GM12873 (cell line): Measurements from ENCODE around the gene VCX2.

Experiments
- TF ChIP-seq, protein P1 (sequence below): IDR thresholded peaks from 2 replicates; pipeline ENCODE4 v1.5.1; 2012; ENCODE audit warnings: low read depth, mild to moderate bottlenecking, moderate library complexity, low read length, control low read depth; ENCODE audit not compliant: insufficient read depth; ENCODE audit errors: missing control alignments

The VCX2 gene

DNA sequence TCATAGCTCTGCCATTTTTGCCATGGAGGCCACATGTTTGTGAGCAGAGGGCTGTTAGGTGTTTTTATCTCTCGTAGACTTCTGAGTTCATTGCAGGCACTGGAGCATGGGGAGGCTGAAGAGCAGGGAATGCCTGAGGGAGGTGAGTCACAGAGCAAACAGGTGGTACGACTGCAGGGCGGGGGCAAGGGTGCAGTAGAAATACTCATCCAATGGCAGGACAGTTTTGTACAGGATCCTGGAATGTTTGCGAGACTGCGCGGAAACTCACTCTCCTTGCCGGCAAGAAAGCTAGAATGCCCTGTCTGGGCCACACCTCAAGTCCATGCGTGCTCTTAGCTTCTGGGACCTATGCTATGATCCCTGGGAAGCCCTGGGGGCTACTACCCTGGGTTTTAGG lies 20.0 kb upstream of the VCX2 start:
- TF ChIP-seq, protein P1, sequence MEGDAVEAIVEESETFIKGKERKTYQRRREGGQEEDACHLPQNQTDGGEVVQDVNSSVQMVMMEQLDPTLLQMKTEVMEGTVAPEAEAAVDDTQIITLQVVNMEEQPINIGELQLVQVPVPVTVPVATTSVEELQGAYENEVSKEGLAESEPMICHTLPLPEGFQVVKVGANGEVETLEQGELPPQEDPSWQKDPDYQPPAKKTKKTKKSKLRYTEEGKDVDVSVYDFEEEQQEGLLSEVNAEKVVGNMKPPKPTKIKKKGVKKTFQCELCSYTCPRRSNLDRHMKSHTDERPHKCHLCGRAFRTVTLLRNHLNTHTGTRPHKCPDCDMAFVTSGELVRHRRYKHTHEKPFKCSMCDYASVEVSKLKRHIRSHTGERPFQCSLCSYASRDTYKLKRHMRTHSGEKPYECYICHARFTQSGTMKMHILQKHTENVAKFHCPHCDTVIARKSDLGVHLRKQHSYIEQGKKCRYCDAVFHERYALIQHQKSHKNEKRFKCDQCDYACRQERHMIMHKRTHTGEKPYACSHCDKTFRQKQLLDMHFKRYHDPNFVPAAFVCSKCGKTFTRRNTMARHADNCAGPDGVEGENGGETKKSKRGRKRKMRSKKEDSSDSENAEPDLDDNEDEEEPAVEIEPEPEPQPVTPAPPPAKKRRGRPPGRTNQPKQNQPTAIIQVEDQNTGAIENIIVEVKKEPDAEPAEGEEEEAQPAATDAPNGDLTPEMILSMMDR = no peak

DNA sequence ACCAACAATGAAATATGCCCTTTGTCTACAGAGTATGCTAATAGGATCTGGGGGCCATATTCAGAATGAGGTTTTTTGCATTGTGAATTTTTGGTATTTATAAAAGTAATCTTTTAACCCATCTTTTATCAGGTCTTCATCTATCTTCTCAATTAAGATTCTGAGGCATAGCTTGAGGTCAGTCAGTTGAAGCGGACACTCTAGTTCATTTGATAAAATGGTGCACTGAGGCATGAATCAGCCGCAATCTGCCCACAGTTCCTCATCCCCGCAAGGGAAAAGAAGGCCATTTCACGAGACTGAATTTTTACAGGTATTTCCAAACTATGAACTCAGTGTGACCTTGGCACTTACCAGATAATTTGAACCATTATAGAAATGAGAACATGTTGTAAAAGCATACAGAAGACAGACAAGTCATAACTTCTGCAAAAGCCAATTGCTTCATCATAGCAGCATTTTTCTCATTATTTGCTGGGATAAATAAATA lies 19.3 kb upstream of the VCX2 start:
- TF ChIP-seq, protein P1 = no peak

DNA sequence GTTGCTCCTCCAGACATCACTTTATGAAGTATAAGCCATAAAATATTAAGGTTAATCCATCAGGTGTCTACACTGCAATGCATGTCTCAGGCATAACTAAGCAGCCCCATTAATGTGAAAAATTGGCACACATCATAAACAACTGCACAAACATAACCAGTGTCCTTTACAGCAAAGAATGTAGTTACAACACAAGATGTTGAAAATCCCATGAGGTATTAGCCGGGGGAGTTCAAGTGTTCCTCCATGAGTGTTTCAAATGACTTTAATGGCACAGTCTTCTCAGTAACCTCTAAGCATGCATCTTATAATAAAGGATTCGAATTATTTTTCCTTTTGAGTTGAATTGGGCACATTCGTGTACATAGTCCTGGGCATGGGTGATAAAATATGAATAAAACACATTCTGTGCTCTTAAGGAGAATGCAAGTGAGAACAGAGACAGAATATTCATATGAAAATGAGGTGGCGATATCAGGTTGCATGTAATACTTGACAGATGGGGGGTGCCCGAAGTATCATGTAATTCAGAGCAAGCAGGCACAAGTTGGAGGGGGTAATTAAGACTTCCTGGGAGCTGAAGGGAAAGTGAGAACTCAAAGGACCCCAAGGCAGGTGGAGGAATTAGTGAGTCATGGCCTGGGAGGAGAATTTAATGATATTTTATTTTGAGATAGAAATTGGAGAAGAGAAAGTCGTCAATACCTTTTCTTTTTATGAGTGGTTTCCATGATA lies 18.2 kb upstream of the VCX2 start:
- TF ChIP-seq, protein P1 = no peak

DNA sequence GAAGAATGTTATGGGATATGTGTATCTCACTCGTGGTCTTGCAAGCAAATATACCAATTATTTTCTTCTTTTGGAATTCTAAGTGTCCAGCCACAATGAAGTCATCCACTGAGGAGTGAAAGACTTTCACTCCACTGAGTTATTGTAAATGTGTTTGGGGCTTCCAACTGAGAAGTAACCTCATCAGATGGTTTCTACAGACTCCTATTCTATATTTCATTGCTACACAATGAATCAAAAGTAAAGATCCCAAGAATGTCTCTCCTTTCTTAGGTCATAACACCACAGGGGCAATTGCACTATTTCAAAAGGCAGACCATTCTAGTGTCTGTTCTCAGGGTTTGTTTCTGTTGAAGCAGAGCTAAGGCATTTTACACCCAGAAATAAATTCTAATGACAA lies 12.3 kb upstream of the VCX2 start:
- TF ChIP-seq, protein P1 = no peak

DNA sequence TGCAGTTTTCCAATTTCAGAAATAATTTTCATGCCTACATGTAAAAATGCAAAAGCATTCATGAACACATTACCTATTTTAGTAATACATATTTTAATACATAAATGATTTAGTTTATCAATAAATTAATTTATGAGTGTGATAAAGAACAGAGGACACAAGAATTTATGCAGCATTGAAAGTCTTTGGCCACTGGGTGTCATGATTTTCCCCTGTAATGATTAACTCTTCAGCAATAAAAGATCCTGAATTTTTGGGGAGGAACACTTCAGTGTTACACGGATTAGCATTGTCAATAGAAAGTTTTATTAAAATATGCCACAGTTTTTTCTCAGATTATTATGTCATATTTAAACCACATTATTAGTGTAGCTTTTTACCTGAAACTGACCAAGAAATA lies 8.6 kb upstream of the VCX2 start:
- TF ChIP-seq, protein P1 = no peak

DNA sequence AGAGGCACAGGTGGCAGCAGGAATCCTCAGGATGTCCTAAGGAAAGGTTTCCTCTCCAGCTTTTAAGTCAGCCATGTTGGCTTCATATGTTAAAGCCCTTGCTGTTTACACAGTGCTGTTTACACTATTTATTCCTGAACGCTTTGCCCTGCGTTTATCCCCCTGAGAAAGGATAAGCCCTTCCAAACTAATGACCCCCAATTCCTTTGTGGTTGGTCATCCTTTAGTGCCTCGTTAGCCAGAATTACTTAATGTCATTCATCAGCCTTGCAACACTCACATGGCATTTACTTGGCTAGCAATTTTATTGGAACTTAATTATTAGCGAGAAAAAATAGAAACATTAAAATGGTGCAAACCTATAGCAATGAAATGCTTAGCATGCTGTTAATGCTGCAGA lies 23.8 kb downstream of the VCX2 start:
- TF ChIP-seq, protein P1 = no peak

DNA sequence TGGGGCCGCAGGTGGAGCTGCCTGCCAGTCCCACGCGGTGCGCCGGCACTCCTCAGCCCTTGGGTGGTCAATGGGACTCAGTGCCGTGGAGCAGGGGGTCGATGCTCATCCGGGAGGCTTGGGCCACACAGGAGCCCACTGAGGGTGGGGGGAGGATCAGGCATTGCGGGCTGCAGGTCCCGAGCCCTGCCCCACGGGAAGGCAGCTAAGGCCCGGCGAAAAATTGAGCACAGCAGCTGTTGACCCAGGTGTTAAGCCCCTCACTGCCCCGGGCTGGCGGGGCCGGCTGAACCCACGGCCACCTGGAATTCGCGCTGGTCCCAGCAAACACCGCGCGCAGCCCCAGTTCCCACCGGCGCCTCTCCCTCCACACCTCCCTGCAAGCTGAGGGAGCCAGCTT lies 26.1 kb downstream of the VCX2 start:
- TF ChIP-seq, protein P1 = no peak
